Activated CD4-positive, alpha-beta T cell treated with anti-CD3 and anti-CD28 coated beads for 1 hour (primary cell): ENCODE data around the gene FAM107A.

Experiments used
- DNase-seq: peaks from one replicate; pipeline ENCODE4 v3.0.0-alpha.2; 2020

Gene FAM107A

GRCh38 chr3:58577269-58577821 lies at the start of gene FAM107A:
FAM107A (minus strand) TSS chr3:58577391; CDS start chr3:58569860, 7,531 bp downstream.
- no peak for DNase-seq

- DNase-seq = no peak
Measured at GRCh38 chr3:58625196-58625824, 48.1 kb upstream of the FAM107A start.

GRCh38 chr3:58624550-58624949 lies 47.4 kb upstream of the FAM107A start:
- DNase-seq = no peak

GRCh38 chr3:58623961-58624360 lies 46.8 kb upstream of the FAM107A start:
- DNase-seq = no peak

GRCh38 chr3:58623478-58623877 lies 46.3 kb upstream of the FAM107A start:
- no peak for DNase-seq

- no peak for DNase-seq
Measured at GRCh38 chr3:58622892-58623291, 45.7 kb upstream of the FAM107A start.

GRCh38 chr3:58622436-58622835 lies 45.2 kb upstream of the FAM107A start:
- DNase-seq = no peak

- no peak for DNase-seq
Measured at GRCh38 chr3:58621086-58621830, 44.1 kb upstream of the FAM107A start.

- DNase-seq = no peak
Measured at GRCh38 chr3:58620421-58620820, 43.2 kb upstream of the FAM107A start.

GRCh38 chr3:58617338-58617761 lies 40.2 kb upstream of the FAM107A start:
- no peak for DNase-seq

GRCh38 chr3:58613236-58614132 lies 36.3 kb upstream of the FAM107A start:
- no peak for DNase-seq

- DNase-seq = no peak
Measured at GRCh38 chr3:58612830-58613229, 35.6 kb upstream of the FAM107A start.

- no peak for DNase-seq
Measured at GRCh38 chr3:58609990-58610389, 32.8 kb upstream of the FAM107A start.

- DNase-seq = no peak
Measured at GRCh38 chr3:58608648-58609047, 31.5 kb upstream of the FAM107A start.

- no peak for DNase-seq
Measured at GRCh38 chr3:58607816-58608215, 30.6 kb upstream of the FAM107A start.

- DNase-seq = no peak
Measured at GRCh38 chr3:58606693-58607092, 29.5 kb upstream of the FAM107A start.

- DNase-seq = no peak
Measured at GRCh38 chr3:58604031-58604430, 26.8 kb upstream of the FAM107A start.

GRCh38 chr3:58603606-58604005 lies 26.4 kb upstream of the FAM107A start:
- no peak for DNase-seq

GRCh38 chr3:58597770-58598310 lies 20.6 kb upstream of the FAM107A start:
- no peak for DNase-seq

- DNase-seq = no peak
Measured at GRCh38 chr3:58596834-58597518, 19.8 kb upstream of the FAM107A start.

GRCh38 chr3:58594117-58594516 lies 16.9 kb upstream of the FAM107A start:
- no peak for DNase-seq
